HG03064 (cell line): ENCODE measurements around the gene AQP7.
"Not testable (repeated sequence)": the region's sequence is repeated elsewhere in the genome, so short reads cannot be mapped to it uniquely, and the experiment has no call there.

Experiments used
- ATAC-seq: cut with Tn5 transposase; IDR thresholded peaks from one replicate; pipeline ENCODE4 v1.9.1; 2021; ENCODE audit warnings: low read depth; ENCODE audit not compliant: unreplicated experiment

The AQP7 gene

GRCh38 chr9:33402371-33402770 is at the start of gene AQP7:
Gene AQP7, minus strand, starts transcription at chr9:33402568. Its CDS starts 1,306 bp downstream, at chr9:33401262.
- not testable (repeated sequence) for ATAC-seq

- ATAC-seq, result no peak
These were observed 48.3 kb upstream of the AQP7 start for GRCh38 chr9:33450621-33451146.

GRCh38 chr9:33449715-33450114 is 47.3 kb upstream of the AQP7 start:
- ATAC-seq, result no peak

- no peak for ATAC-seq
These were observed 45.6 kb upstream of the AQP7 start for GRCh38 chr9:33447799-33448553.

GRCh38 chr9:33446946-33447798 is 44.8 kb upstream of the AQP7 start, which contains the start of gene AQP3:
Gene AQP3, minus strand, starts transcription at chr9:33447593. Its CDS starts 63 bp downstream, at chr9:33447530.
- no peak for ATAC-seq

- peak; percentile 89 for ATAC-seq
These were observed 44.0 kb upstream of the AQP7 start for GRCh38 chr9:33446240-33446945.

- ATAC-seq, result no peak
These were observed 43.2 kb upstream of the AQP7 start for GRCh38 chr9:33445389-33446239.

GRCh38 chr9:33443464-33444154 is 41.2 kb upstream of the AQP7 start:
- ATAC-seq, result no peak

- no peak for ATAC-seq
These were observed 40.7 kb upstream of the AQP7 start for GRCh38 chr9:33443047-33443446.

- ATAC-seq, result no peak
These were observed 39.8 kb upstream of the AQP7 start for GRCh38 chr9:33442125-33442524.

GRCh38 chr9:33440609-33441008 is 38.2 kb upstream of the AQP7 start:
- ATAC-seq, result no peak

- ATAC-seq, result no peak
These were observed 37.8 kb upstream of the AQP7 start for GRCh38 chr9:33440204-33440603.

GRCh38 chr9:33439731-33440130 is 37.4 kb upstream of the AQP7 start:
- ATAC-seq, result no peak

- no peak for ATAC-seq
These were observed 36.7 kb upstream of the AQP7 start for GRCh38 chr9:33438926-33439680.

GRCh38 chr9:33437898-33438297 is 35.5 kb upstream of the AQP7 start:
- no peak for ATAC-seq

GRCh38 chr9:33437205-33437604 is 34.8 kb upstream of the AQP7 start:
- no peak for ATAC-seq

GRCh38 chr9:33436445-33436844 is 34.1 kb upstream of the AQP7 start:
- ATAC-seq, result no peak

- ATAC-seq, result no peak
These were observed 33.5 kb upstream of the AQP7 start for GRCh38 chr9:33435821-33436277.
